HG03457 (cell line): ENCODE data around the gene TENT4B.
"Not testable (repeated sequence)": the region's sequence is repeated elsewhere in the genome, so short reads cannot be mapped to it uniquely, and the experiment has no call there.

Source experiments
- ATAC-seq: cut with Tn5 transposase; IDR thresholded peaks from one replicate; pipeline ENCODE4 v1.9.1; 2021; ENCODE audit warnings: moderate number of reproducible peaks; ENCODE audit not compliant: unreplicated experiment

Gene TENT4B

DNA sequence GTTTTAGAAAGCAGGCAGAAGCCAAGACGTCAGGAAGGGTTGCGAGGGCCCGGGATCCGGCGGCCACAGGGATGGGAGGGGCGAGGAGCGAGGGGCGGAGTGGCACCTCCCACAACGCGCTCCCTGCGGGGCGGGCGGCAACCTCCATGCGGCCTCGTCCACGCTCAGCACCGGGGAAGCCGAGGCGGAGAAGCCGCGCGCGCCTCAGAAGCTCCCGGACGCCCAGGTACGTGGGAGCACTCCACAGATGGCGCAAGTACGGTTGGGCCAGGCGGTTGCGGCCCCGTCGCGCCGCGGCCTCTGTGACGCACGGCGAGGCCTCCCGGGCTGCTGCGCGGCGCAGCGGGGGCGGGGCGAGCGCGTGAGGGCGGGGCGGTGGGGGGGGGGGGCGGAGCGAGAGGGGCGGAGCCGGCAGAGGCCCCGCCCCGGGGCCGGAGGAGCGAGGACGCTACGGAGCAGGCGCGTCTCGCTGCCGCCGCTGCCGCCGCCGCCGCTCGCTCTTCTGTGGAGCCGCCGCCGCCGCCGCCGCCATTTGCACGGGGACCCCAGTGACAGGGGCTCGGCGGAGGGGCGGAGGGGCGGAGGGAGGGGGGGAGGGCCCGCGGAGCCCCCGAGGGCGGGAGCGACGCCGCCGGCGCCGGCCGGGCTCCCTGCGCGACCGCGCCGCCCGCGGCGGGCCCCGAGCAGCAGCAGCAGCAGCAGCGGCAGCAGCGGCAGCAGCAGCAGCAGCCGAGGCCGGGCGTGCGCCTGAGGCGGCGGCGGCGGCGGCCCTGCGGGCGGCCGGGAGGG, at the start of gene TENT4B:
TSS of gene TENT4B (plus strand) at position 500 of the 789 bp plus-strand sequence. CDS start 316 bp downstream, outside the sequence.
- peak; percentile 65 for ATAC-seq

DNA sequence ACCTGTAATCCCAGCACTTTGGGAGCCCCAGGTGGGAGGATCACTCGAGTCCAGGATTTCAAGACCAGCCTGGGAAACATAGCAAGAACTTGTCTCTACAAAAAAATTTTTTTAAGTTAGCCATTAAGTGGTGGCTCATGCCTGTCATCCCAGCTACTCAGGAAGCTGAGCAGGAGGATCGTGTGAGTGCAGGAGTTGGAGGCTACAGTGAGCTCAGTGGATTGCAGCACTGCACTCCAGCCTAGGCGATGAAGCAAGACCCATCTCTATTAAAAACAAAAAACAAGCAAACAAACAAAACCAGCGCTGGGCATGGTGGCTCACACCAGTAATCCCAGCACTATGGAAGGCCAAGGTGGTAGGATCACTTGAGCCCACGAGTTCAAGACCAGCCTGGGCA, 49.3 kb upstream of the TENT4B start:
- ATAC-seq = no peak

DNA sequence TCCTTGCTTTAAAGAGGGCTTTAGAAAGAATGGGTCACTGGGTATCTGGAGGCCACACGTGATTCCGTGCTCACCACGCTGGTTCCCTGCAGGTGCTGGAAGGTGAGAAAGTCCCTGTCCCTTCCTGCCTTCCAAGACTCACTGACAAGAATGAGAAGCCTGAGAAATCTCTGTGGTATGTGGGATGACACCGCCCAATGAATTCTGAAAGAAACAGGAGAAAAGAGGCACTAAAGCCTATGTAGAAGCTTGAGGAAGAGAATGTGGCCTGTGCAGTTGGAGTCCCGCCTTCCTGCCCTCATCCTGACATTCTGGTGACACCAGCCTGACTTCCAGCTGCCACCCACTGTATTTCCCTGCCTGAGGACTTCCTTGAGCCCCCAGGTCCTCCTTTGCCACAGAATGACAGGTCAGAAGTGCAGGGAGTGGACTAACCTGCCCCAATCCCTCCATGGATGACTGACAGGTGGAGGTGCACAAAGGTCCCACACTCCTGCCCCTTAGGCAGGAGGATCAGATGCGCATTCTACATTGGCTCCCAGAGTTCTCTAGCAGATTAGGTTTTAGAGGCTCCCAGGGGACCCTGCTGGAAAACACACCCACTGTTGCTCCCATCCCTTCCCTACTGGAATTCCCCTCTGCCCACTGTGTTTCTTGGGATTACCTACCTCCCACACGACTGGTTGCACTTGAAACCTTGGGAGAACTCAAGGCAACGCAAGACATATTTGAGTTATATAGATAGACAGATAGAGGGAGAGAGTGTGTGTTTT, 38.6 kb upstream of the TENT4B start:
- ATAC-seq = no peak

DNA sequence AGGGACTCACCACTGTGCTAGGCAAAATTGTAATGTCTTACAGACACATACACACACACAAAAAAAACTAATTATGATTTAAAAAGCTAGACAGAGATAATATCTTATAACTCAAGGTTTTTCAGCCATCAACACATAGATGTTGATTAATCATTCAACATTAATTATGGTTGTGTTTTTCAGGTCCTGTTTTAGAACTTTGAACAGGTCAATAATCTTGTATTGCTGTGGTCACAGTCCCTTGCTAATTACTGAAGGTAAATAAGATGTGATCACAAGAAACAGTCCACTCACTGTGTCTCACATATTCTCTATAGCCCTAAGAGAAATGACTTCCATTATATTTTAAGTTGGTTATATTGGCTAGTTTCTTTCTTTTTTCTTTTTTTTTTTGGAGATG, 32.4 kb upstream of the TENT4B start:
- no peak for ATAC-seq

GRCh38 chr16:50121278-50121677, 31.8 kb upstream of the TENT4B start:
- ATAC-seq = peak; percentile 48

DNA sequence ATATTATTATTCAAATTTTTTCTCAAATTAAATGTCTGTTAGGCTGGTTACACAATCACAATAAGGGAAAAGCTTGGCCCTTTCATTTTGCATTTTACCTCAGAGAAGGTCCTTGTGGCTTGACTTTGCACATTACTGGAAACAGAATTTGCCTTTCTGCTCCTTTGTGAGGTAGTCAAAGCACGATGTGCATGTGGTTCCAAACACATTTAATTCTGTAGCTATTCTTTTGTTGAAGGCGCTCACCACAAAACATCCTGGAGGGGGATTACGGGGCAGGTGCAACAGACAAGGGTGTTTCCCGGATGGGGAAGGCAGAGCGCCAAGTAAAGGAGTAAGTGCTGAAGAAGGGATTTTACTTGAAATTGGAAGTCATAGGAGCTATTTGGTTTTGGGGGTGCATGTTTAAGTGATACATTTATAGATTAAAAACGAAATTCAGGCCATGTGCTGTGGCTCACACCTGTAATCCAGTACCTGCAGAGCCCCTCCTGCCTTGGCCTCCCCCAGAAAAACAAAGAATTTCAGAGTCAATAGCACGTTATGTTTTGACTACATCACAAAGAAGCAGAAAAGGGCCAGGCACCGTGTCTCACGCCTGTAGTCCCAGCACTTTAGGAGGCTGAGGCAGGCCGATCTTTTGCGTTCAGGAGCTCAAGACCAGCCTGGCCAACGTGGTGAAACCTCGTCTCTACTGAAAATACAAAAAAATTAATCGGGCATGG, 31.2 kb upstream of the TENT4B start:
- ATAC-seq = peak; percentile 47

GRCh38 chr16:50123417-50123816, 29.7 kb upstream of the TENT4B start:
- no peak for ATAC-seq

DNA sequence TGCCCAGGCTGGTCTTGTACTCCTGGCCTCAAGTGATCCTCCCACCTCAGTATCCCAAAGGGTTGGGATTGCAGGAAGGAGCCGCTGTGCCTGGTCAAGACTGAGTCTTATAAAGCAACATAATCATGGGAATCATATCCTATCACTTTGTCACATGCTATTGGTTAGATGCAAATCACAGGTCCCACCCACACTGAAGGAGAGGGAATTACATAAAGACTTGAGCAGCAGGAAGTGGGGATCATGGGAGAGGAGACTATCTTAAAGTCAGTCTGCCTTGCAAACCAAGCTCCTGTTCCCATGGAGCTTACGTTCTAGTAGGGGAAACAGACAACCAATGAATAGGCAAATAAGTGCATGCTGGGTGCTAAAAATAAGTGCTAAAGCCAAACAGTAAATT, 28.3 kb upstream of the TENT4B start:
- ATAC-seq = no peak

DNA sequence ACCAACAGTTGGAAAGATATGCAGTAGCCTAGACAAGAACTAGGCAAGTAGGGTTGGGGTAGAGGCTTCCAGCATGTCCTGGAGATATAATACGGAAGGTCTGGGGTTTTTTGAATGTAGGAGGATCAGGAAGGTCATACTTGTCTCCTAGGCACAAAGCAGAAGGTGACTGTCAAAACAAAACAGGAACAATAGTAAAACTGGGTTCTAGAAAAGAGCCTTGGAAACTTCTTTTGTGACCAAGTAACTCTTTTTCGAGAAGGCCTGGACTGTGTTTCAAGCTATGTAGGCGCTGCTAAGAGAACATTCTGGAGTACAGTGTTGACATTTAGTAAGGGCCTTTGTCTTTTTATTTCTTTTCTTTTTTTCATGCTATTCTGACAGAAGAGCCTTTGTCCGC, 26.9 kb upstream of the TENT4B start:
- no peak for ATAC-seq

GRCh38 chr16:50132571-50132970, 20.5 kb upstream of the TENT4B start:
- not testable (repeated sequence) for ATAC-seq

- ATAC-seq = no peak
Observed at GRCh38 chr16:50133214-50133613, 19.9 kb upstream of the TENT4B start.

GRCh38 chr16:50136399-50136798, 16.7 kb upstream of the TENT4B start:
- no peak for ATAC-seq

- ATAC-seq = no peak
Observed at GRCh38 chr16:50137268-50137667, 15.8 kb upstream of the TENT4B start.

DNA sequence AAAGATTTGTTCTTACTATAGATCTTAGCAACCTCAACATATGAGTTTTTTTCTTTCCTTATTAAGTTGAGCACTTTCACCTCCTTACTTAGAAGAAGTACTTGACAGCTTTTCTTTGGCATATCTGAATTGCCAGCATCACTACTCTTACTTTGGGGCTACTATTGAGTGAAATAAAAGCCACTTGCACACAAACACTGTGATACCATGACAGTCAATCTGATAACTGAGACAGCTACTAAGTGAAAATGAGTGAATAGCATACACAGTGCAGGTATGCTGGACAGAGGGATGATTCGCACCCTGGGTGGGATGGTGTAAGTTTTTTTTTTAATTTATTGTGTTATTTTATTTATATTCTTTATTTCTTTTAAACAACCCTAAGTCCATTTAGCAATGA, 13.5 kb upstream of the TENT4B start:
- no peak for ATAC-seq

- no peak for ATAC-seq
Observed at GRCh38 chr16:50144211-50144610, 8.9 kb upstream of the TENT4B start.

- no peak for ATAC-seq
Observed at GRCh38 chr16:50146479-50147435, 6.3 kb upstream of the TENT4B start.

GRCh38 chr16:50151322-50151721, 1.8 kb upstream of the TENT4B start:
- ATAC-seq = no peak

GRCh38 chr16:50151756-50152155, 1.4 kb upstream of the TENT4B start:
- ATAC-seq = no peak

- peak; percentile 44 for ATAC-seq
Observed at GRCh38 chr16:50152351-50152806, 727 bp upstream of the TENT4B start.
